K562 (cell line): Measurements from ENCODE around the gene SCG3. TPM values are rescaled to one million over a fixed set of nuclear protein-coding genes. Genes with fewer than 3 reads are reported as not detected.

ENCODE experiments used
- ATF7 ChIP-seq: fragments of 450-650 bp; IDR thresholded peaks from 2 replicates; pipeline ENCODE4 v1.7.1; 2014; ENCODE audit warnings: mild to moderate bottlenecking, moderate library complexity
- CBX8 ChIP-seq: fragments of 200-600 bp; sonication (generic); IDR thresholded peaks from 2 replicates; pipeline ENCODE4 v1.6.1; 2012; ENCODE audit warnings: borderline replicate concordance, mixed run types, low read depth, mild to moderate bottlenecking, moderate library complexity, mixed read lengths, low read length, control low read depth, inconsistent platforms; ENCODE audit not compliant: poor library complexity, severe bottlenecking; ENCODE audit errors: extremely low read depth
- ELF1 ChIP-seq: fragments of 200-800 bp; sonication (Bioruptor generic); IDR thresholded peaks from 2 replicates; pipeline ENCODE4 v1.6.1; 2016; ENCODE audit warnings: missing genetic modification characterization, missing compliant biosample characterization
- GTF2F1 ChIP-seq: IDR thresholded peaks from 2 replicates; pipeline ENCODE4 v1.6.1; 2011; ENCODE audit warnings: low read depth, low read length, improper control_type of control experiment
- MED1 ChIP-seq: sonication (generic); formaldehyde crosslinking; IDR thresholded peaks from 2 replicates; pipeline ENCODE4 v1.8.1; 2023; ENCODE audit warnings: missing genetic modification reagents, borderline replicate concordance
- NR3C1 ChIP-seq: sonication (generic); formaldehyde crosslinking; IDR thresholded peaks from 2 replicates; pipeline ENCODE4 v1.8.1; 2022; ENCODE audit warnings: missing genetic modification reagents
- PTBP1 ChIP-seq: fragments of 200-400 bp; formaldehyde crosslinking; IDR thresholded peaks from 2 replicates; pipeline ENCODE4 v1.6.1; 2017; ENCODE audit warnings: low read depth, low read length
- SAFB ChIP-seq: fragments of 200-400 bp; formaldehyde crosslinking; IDR thresholded peaks from 2 replicates; pipeline ENCODE4 v1.6.1; 2017; ENCODE audit warnings: low read depth, low read length, borderline replicate concordance
- SMARCE1 ChIP-seq: fragments of 450-650 bp; IDR thresholded peaks from 2 replicates; pipeline ENCODE4 v1.7.1; 2016; ENCODE audit warnings: mild to moderate bottlenecking
- TOE1 ChIP-seq, 2 experiments: fragments of 450-650 bp in 1 of 2; sonication (generic) in 1 of 2; formaldehyde crosslinking in 1 of 2; IDR thresholded peaks; 2 replicates each; pipeline versions ENCODE4 v1.7.1 to v1.8.0; 2016 to 2022; ENCODE audit warnings: borderline replicate concordance in 2 of 2, mild to moderate bottlenecking in 2 of 2, antibody characterized with exemption in 1 of 2, inconsistent platforms in 1 of 2, low read depth in 1 of 2, missing genetic modification reagents in 1 of 2, moderate library complexity in 1 of 2
- ZBTB2 ChIP-seq: fragments of 450-650 bp; IDR thresholded peaks from 2 replicates; pipeline ENCODE4 v1.6.1; 2016; ENCODE audit warnings: antibody characterized with exemption
- ZBTB40 ChIP-seq, 2 experiments: fragments of 450-650 bp in 1 of 2; sonication (generic) in 1 of 2; formaldehyde crosslinking in 1 of 2; IDR thresholded peaks; 2 replicates each; pipeline versions ENCODE4 v1.7.1 to v1.9.0; 2016 to 2022; ENCODE audit warnings: inconsistent platforms in 1 of 2, mild to moderate bottlenecking in 1 of 2, missing genetic modification reagents in 1 of 2
- ZKSCAN8 ChIP-seq: fragments of 200-800 bp; sonication (Bioruptor generic); IDR thresholded peaks from 2 replicates; pipeline ENCODE4 v1.6.1; 2016; ENCODE audit warnings: missing genetic modification characterization, missing compliant biosample characterization
- ZNF830 ChIP-seq: fragments of 250-450 bp; sonication (Bioruptor Pico); IDR thresholded peaks from 2 replicates; pipeline ENCODE4 v1.5.0; 2021; ENCODE audit warnings: mild to moderate bottlenecking
- polyA plus RNA-seq, 8 experiments: library from polyadenylated mRNA; depleted of rRNA in 4 of 8; stranded (reverse) in 5 of 8; unstranded in 3 of 8; fragments of >200 nt; fragmentation: Nextera tagmentation in 2 of 8; fragmentation: Illumina TruSeq in 1 of 8; extraction: Ambion mirVana in 2 of 8; extraction: Trizol in 1 of 8; gene quantifications; 2 replicates each; pipeline versions ENCODE4 v1.2.1 to v1.2.3, GENCODE V29; 2011 to 2014; ENCODE audit warnings: inconsistent platforms in 1 of 8, missing spikeins in 1 of 8
- total RNA-seq, 7 experiments: library from RNA; depleted of rRNA in 6 of 7; stranded (reverse); fragments of >200 nt in 6 of 7; fragmentation: Illumina TruSeq in 2 of 7; extraction: Trizol in 2 of 7; gene quantifications; 2 replicates each; pipeline versions ENCODE4 v1.2.1 to v1.2.3, GENCODE V29; 2011 to 2021; ENCODE audit warnings: low replicate concordance in 1 of 7
- TF ChIP-seq, protein P1 (sequence below): fragments of 450-650 bp; formaldehyde crosslinking; IDR thresholded peaks from 2 replicates; pipeline ENCODE4 v1.4.0; 2022; ENCODE audit warnings: missing genetic modification characterization

SCG3 gene
- total and polyA plus RNA-seq, 9 of the 15 experiments (the other 6 are each of a cell fraction or from before 2014, with no cell fraction given), result 13.0 to 43.8 (median 21.0) TPM

DNA sequence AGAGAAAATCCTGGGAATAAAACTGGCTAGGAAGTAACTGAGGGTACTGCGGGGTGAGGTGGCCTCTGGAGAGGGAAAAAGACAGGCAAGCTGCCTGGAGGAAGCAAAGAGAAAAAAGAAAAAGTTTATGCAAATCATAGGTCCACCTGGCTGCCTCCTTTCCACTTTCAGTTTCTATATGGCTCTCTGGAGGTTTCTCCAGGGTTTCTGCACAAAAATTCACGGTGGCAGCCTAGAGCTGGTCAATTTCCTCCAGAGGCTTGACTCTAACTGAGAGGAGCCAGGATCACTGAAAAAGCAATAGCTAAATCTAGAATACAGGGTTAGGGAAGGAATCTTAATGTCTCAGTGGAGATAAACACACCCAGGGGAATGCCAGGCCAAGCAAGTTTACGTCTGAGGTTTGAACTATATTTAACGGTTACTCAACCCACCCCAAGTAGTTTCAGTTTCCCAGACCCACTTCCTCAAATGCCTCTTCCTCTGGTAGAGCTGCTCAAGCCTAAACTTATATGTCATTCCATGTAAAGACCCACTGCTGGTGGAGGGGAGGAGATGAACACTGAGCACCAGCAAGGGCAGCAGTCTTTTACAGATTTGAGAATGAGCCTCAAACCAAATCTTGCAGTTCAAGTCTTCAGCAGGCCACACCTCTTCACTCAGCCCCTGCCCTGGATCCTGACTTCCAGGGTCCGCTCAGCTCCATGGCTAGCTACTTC lies 50.4 kb downstream of the SCG3 start (continued):
- TF ChIP-seq ZBTB40 (IDR thresholded peaks at IDR 0.05) (0 out of 2 replicates have a peak, but pooled peaks have one; percentile 21), ZBTB40 (CRISPR knock-in tag; IDR thresholded peaks at IDR 0.05) (no peak), ELF1 (0 out of 2 replicates have a peak, but pooled peaks have one; percentile 5), MED1 (CRISPR knock-in tag) (no peak), CBX8 (no peak), SAFB (no peak), SMARCE1 (peak; percentile 52; the same call in 1 of the 2 replicates), ATF7 (0 out of 2 replicates have a peak, but pooled peaks have one; percentile 30), ZBTB2 (no peak), ZKSCAN8 (CRISPR knock-in tag) (no peak), GTF2F1 (no peak), ZNF830 (no peak), TOE1 (IDR thresholded peaks at IDR 0.05; ENCODE audit: borderline replicate concordance) (no peak), TOE1 (CRISPR knock-in tag; IDR thresholded peaks at IDR 0.05; ENCODE audit: borderline replicate concordance, low read depth) (no peak), NR3C1 (CRISPR knock-in tag) (no peak), PTBP1 (no peak)
- TF ChIP-seq, protein P1, sequence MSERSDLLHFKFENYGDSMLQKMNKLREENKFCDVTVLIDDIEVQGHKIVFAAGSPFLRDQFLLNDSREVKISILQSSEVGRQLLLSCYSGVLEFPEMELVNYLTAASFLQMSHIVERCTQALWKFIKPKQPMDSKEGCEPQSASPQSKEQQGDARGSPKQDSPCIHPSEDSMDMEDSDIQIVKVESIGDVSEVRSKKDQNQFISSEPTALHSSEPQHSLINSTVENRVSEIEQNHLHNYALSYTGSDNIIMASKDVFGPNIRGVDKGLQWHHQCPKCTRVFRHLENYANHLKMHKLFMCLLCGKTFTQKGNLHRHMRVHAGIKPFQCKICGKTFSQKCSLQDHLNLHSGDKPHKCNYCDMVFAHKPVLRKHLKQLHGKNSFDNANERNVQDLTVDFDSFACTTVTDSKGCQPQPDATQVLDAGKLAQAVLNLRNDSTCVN, result no peak
